Measurements from ENCODE around the gene RPUSD3.
A peak's percentile ranks its signal among the peaks of the same experiment; 100 is the strongest.

RPUSD3 gene

DNA sequence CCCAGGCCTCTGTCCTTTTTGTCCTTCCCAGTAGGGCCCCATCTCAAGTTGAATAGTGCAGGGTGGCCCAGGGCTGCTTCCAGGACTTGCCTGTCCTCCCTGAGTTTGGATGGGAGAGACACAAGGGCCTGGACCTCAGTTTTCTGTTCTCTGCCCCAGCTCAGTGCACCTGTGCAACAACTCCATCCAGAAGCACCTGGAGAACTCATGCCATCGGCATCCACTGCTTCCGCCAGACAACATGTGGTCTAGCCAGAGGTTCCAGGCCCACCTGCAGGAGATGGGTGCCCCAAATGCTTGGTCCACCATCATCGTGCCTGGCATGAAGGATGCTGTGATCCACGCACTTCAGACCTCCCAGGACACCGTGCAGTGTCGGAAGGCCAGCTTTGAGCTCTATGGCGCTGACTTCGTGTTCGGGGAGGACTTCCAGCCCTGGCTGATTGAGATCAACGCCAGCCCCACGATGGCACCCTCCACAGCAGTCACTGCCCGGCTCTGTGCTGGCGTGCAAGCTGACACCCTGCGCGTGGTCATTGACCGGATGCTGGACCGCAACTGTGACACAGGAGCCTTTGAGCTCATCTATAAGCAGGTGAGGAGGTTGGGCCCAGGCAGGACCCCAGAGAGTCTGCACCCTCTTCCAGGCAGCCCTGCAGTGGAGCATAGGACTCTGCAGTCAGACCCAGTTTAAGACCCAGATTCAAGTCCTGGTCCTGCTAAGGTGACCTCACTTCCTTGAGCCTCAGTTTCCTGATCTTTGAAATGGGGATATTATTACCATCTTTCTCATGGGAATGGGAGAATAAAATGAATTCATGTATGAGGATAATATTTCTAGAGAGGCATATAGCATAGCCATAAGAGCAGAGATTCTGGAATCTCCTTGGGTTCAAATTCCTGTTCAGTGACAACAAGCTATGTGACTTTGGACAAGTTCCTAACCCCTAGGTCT, 14.7 kb downstream of the RPUSD3 start:
- no peak for DNase-seq

- peak; percentile 27 for DNase-seq
Observed at GRCh38 chr3:9826815-9827573, 16.8 kb downstream of the RPUSD3 start.

DNA sequence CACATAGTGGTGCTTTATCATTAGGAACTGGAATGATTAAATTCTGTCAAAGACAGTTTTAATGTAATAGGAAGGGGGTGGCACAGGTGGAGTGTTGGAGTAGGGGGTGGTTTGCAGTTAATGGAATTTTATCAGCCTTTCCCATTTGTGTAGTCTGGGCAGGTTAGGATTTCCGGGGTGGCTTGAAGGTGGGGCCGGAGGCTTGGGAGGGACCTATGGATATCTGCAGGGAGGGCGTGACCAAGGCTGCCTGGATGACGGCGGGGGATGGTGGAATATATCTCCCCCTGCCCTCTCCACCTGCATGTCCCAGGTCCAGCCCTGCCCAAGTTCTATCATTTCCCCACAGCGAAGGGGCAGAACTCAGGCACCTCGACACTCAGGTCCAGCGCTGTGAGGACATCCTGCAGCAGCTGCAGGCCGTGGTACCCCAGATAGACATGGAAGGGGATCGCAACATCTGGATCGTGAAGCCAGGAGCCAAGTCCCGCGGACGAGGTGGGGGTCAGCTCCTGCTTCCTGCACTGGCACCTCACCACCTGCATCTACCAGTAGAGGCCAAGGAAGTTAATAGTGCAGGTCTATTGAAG, 18.3 kb downstream of the RPUSD3 start:
- no peak for DNase-seq

DNA sequence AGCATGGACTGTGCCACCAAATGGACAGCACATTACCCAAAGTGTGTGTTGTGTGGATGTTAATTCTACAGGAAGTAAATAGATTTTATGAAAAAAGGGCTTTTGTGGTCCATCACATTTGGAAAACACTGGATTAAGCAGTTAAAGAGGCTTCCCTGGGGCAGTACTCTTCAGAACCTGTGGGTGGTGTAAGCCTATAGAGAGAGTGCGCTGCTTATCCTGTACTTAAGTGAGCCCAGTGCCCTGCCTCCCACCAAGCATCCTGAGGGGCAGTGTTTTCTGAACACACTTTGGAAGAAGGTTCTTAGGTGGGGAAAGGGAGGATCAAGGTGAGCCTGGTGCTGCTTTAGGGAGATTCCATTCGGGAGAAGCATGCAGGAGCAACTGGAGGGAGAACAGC, 22.9 kb downstream of the RPUSD3 start:
- DNase-seq = no peak

DNA sequence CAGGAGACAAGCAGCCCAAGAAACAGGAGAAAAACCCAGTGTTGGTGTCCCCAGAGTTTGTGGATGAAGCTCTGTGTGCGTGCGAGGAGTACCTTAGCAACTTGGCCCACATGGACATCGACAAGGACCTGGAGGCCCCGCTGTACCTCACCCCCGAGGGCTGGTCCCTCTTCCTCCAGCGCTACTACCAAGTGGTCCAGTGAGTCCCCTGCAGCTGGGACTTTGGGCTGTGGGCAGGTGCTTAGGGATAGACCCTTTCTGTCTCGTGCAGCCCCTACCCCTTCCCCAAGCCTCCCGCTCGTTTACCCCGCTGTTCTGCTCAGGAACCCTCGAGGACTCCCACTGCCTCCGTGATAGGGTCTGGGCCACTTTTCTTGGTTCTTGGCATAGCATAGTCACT, 23.3 kb downstream of the RPUSD3 start:
- DNase-seq = no peak

- DNase-seq = no peak
Observed at GRCh38 chr3:9818666-9819335, 25.0 kb downstream of the RPUSD3 start.

GRCh38 chr3:9817436-9817835, 26.4 kb downstream of the RPUSD3 start:
- DNase-seq = no peak

DNA sequence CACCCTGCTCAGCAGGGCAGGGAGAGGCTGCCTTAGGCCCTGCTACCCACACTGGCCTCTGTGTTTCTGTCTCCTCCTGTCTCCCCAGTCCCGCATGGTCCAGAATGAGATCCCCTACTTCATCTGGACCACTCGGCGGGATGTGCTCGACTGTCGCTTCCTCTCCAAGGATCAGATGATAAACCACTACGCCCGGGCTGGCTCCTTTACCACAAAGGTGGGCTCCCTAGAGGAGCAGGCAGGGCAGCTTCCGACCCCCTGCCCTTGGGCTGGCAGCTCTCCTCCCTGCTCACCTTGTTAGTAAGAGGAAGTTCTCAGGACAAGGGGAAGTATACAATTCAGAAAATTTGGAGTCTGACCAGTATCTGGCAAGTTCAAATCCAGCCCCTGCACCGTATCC, 27.8 kb downstream of the RPUSD3 start:
- no peak for DNase-seq

DNA sequence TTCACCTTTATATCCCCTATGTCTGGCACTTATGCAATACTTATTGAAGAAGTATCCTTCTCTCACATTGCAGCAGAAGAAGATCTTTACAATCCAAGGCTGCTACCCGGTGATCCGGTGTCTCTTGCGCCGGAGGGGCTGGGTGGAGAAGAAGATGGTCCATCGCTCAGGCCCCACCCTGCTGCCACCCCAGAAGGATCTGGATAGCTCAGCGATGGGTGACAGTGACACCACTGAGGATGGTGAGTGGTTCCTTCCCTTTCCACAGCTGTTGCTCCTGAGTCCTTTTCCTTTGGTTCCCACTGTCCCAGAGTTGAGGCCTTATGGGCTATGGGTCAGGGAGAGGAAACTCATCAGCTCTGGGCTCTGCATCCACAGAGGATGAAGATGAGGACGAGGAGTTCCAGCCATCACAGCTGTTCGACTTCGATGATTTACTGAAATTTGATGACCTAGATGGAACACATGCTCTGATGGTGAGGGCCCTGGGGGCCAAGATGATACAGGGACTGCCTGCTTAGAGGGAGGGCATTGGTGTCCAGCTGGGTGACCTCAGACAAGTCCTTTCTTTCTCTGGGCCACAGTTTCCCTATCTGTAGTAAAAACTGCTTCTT, 30.8 kb downstream of the RPUSD3 start:
- no peak for DNase-seq

DNA sequence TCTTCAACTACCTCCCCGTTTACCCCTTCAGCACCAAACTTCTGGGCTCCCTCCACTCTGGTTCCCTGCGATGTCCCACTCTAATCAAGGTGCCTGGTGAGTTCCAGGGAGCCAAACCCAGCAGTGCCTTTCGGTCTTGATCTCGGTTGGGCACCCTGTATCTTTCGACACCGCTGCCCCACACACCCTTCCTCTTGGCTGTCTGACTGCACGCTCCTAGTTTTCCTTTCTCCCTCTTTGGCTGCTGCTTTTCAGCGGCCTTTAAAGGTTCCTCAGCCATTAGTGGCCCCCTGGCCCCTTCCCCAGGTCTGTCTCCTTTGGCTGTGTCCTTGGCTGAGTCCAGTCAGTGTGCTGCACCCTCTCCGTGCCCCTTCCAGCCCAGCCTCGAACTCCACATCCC, 33.0 kb downstream of the RPUSD3 start:
- DNase-seq = no peak

DNA sequence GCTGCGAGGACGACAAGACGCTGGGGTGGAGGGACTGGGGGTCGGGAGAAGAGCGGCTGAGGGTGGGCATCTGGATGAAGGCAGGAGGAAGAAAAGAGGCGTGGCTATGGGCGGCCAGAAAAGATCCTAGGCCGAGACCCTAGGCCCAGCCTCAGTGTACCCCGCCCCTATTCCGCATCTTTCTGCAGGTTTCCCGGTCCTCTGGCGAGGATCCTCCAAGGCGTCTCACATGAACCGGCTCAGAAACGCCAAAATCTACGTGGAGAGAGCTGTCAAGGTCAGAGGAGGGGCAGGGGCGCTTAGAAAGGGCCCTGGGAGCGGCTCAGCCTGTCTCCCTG, 33.4 kb downstream of the RPUSD3 start:
- no peak for DNase-seq

DNA sequence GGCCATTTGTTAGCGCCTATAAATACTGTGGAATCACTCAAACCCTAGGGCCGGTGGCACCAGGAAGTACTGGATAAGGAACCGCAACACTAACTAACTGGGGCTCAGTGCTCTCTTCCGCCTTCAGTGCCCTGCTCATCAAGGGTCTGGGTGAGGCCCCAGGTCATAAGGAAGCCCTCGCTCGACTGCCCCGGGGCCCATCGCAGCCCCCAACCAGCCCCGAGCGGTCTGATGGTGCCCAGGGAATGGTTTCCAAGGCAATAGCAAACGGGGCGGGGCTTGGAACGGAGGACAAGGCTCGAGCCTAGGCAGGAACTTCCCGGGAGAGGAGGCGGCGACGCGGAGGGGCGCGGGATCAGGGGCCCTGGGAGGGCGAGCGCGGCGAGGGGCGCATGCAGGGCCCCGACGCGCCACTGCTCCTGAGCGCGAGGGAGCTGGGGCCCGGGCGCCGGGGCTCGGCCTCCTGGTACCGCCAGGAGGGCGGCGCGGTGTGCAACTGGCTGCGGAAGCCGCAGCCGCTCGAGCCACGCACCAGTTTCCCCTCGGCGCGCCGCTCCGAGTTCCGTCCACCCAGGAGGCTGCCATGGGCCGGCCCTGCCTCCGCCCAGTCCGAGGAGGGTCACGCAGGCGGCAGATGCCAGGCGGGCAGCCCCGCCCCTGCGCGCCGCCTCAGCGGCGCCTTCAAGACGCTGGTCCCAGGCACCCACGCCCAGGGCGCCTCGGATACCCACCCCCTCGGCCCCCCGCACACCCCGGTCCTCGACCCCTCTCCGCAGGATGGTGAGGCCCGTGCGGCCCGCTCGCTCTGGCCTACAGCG, 34.0 kb downstream of the RPUSD3 start, which contains the start of gene TTLL3:
TSS of gene TTLL3 (plus strand) at position 648 of the 818 bp plus-strand sequence. CDS start 400 bp downstream, outside the sequence.
- DNase-seq = peak; percentile 45

GRCh38 chr3:9809239-9809614, 34.6 kb downstream of the RPUSD3 start:
- DNase-seq = peak; percentile 24

- DNase-seq = peak; percentile 53
Observed at GRCh38 chr3:9808345-9809037, 35.3 kb downstream of the RPUSD3 start.

GRCh38 chr3:9807981-9808344, 35.8 kb downstream of the RPUSD3 start:
- DNase-seq = no peak

GRCh38 chr3:9806688-9807589, 36.9 kb downstream of the RPUSD3 start:
- no peak for DNase-seq

GRCh38 chr3:9806137-9806536, 37.7 kb downstream of the RPUSD3 start:
- no peak for DNase-seq

DNA sequence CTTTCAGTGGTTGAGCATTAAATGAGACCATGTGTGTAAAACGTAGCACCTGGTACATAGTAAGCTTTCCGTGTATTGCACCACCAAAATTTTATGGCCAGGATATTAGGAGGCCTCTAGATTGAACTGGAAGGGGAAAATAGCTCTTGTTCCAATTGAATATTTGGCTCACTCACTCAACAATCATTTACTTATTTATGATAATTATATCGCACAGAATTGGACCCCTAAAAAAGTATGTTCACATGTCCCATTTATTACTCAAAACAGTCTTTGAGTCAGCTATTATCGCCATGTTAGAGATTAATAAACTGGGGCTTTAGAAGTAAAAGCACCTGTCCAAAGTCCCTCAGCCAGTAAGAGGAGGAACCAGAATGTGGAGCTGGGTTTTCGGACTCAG, 38.8 kb downstream of the RPUSD3 start:
- no peak for DNase-seq

DNA sequence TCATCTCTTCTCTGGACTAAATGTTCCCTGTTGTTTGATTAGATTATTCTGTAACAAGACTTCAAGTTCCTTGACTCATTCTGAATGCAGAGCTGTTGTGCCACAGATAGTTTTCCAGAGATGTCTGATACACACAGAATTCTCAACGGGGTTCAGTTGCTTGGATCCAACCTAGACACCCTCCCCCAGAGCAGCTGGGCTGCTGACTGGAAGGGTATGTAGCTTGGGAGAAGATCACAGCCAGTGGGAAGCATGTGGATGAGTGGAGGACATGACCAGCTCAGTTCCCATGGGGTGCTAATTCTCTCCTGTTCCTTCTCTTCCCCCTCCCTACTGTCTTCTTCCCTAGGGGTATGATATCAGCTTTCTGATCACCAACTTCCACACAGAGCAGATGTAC, 40.3 kb downstream of the RPUSD3 start:
- no peak for DNase-seq

GRCh38 chr3:9800529-9800928, 43.3 kb downstream of the RPUSD3 start:
- no peak for DNase-seq

All from stimulated activated CD4-positive, alpha-beta T cell treated with anti-CD3 and anti-CD28 coated beads, Interleukin-4, amount 100 ng/mL, for 24 hours (primary cell).